Measurements from ENCODE around the gene ASB3.

Gene ASB3

DNA sequence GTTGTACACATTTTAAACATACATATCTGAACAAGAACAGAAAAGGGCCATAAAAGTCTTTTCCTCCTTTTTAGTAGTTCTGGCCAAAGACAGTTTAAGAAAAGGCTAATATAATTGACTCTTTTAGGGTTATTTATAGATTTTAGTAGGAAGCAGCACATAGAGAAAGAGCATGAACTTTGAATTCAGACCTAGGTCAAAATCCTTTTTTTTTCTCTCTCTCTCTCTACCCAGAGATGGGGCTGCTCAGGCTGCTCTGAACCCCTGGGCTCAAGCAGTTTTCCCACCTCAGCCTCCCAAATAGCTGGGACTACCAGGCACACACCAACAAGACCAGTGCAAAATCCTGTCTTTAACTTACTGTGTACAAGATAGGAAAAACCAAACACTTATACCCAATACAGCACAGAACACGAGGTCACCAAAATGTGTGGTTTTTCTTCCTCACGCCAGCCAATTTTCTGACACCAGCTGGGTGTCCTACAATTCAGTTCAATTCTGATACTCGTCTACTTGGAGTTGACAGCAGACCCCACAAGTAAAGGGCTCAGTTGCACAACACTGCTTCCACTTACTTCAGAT lies 32.2 kb upstream of the ASB3 start:
- Histone ChIP-seq H3K36me3 (replicated peaks; ENCODE audit: low read depth, low read length) (peaks cover 16% of the 10 kb centered on the region), H3K27me3 (ENCODE audit: low read depth, low read length) (no peaks in the 10 kb centered on the region), H3K79me2 (ENCODE audit: low read length) (no peaks in the 10 kb centered on the region), H3K4me3 (ENCODE audit: low read length) (no peak overlapping the region), H2AFZ (ENCODE audit: low read depth, low read length) (no peak overlapping the region), H3K4me1 (ENCODE audit: low read length) (no peaks in the 10 kb centered on the region), H4K20me1 (ENCODE audit: insufficient read depth, low read length) (no peaks in the 10 kb centered on the region), H3K4me2 (ENCODE audit: low read length) (no peak overlapping the region), H3K9ac (ENCODE audit: low read length) (no peak overlapping the region), H3K9me3 (ENCODE audit: insufficient read depth, low read length) (no peaks in the 10 kb centered on the region), H3K27ac (ENCODE audit: low read length) (no peak overlapping the region)
- TF ChIP-seq, protein P1, sequence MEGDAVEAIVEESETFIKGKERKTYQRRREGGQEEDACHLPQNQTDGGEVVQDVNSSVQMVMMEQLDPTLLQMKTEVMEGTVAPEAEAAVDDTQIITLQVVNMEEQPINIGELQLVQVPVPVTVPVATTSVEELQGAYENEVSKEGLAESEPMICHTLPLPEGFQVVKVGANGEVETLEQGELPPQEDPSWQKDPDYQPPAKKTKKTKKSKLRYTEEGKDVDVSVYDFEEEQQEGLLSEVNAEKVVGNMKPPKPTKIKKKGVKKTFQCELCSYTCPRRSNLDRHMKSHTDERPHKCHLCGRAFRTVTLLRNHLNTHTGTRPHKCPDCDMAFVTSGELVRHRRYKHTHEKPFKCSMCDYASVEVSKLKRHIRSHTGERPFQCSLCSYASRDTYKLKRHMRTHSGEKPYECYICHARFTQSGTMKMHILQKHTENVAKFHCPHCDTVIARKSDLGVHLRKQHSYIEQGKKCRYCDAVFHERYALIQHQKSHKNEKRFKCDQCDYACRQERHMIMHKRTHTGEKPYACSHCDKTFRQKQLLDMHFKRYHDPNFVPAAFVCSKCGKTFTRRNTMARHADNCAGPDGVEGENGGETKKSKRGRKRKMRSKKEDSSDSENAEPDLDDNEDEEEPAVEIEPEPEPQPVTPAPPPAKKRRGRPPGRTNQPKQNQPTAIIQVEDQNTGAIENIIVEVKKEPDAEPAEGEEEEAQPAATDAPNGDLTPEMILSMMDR (IDR thresholded peaks at IDR 0.05; ENCODE audit: low read depth, low read length), result no peak

DNA sequence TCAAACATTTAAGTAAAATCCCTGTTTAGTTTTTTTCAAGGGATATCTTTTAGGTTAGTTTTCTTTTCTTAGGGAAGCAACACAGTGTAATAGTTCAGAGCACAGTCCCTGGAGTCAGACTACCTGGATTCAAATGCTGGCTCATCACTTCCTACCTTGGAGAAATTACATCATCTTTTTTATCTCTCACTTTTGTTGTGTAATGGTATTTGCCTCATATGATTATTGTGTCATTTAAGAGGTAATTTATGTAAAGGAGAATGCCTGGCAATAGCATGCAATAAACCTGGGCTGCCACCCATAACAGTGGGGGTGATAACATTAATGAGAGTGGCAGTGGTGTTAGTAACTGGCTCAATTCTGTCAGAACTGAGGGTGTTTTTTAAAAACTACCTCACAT lies 26.4 kb upstream of the ASB3 start:
- Histone ChIP-seq H3K79me2 (ENCODE audit: low read length) (no peaks in the 10 kb centered on the region), H3K36me3 (replicated peaks; ENCODE audit: low read depth, low read length) (peaks cover 41% of the 10 kb centered on the region), H3K27me3 (ENCODE audit: low read depth, low read length) (no peaks in the 10 kb centered on the region), H3K4me3 (ENCODE audit: low read length) (no peak overlapping the region), H3K4me2 (ENCODE audit: low read length) (no peak overlapping the region), H4K20me1 (ENCODE audit: insufficient read depth, low read length) (no peaks in the 10 kb centered on the region), H2AFZ (ENCODE audit: low read depth, low read length) (no peak overlapping the region), H3K9me3 (ENCODE audit: insufficient read depth, low read length) (no peaks in the 10 kb centered on the region), H3K4me1 (ENCODE audit: low read length) (no peaks in the 10 kb centered on the region), H3K27ac (ENCODE audit: low read length) (no peak overlapping the region), H3K9ac (ENCODE audit: low read length) (no peak overlapping the region)
- TF ChIP-seq, protein P1 (IDR thresholded peaks at IDR 0.05; ENCODE audit: low read depth, low read length), result no peak
- no peak for TF ChIP-seq EZH2phosphoT487 (IDR thresholded peaks at IDR 0.05; ENCODE audit: low read depth)

- Histone ChIP-seq H2AFZ (ENCODE audit: low read depth, low read length) (no peak overlapping the region), H3K4me2 (ENCODE audit: low read length) (no peak overlapping the region), H3K9me3 (ENCODE audit: insufficient read depth, low read length) (no peaks in the 10 kb centered on the region), H3K36me3 (replicated peaks; ENCODE audit: low read depth, low read length) (peaks cover 43% of the 10 kb centered on the region), H4K20me1 (ENCODE audit: insufficient read depth, low read length) (no peaks in the 10 kb centered on the region), H3K9ac (ENCODE audit: low read length) (no peak overlapping the region), H3K27ac (ENCODE audit: low read length) (no peak overlapping the region), H3K27me3 (ENCODE audit: low read depth, low read length) (no peaks in the 10 kb centered on the region), H3K4me1 (ENCODE audit: low read length) (no peaks in the 10 kb centered on the region), H3K4me3 (ENCODE audit: low read length) (no peak overlapping the region), H3K79me2 (ENCODE audit: low read length) (no peaks in the 10 kb centered on the region)
- TF ChIP-seq EZH2phosphoT487 (IDR thresholded peaks at IDR 0.05; ENCODE audit: low read depth), result no peak
- TF ChIP-seq, protein P1 (IDR thresholded peaks at IDR 0.05; ENCODE audit: low read depth, low read length), result no peak
These were observed 24.8 kb upstream of the ASB3 start for GRCh38 chr2:53811601-53812000.

GRCh38 chr2:53802617-53803151 lies 15.9 kb upstream of the ASB3 start:
- H4K20me1 ChIP-seq (ENCODE audit: insufficient read depth, low read length), result no peaks in the 10 kb centered on the region
- H3K4me3 ChIP-seq (ENCODE audit: low read length), result no peak overlapping the region
- H3K4me2 ChIP-seq (ENCODE audit: low read length), result no peak overlapping the region
- H3K36me3 ChIP-seq (replicated peaks; ENCODE audit: low read depth, low read length), result peaks cover 17% of the 10 kb centered on the region
- no peak overlapping the region for H3K9ac ChIP-seq (ENCODE audit: low read length)
- H3K4me1 ChIP-seq (ENCODE audit: low read length), result no peaks in the 10 kb centered on the region
- H3K9me3 ChIP-seq (ENCODE audit: insufficient read depth, low read length), result no peaks in the 10 kb centered on the region
- H3K79me2 ChIP-seq (ENCODE audit: low read length), result no peaks in the 10 kb centered on the region
- no peaks in the 10 kb centered on the region for H3K27me3 ChIP-seq (ENCODE audit: low read depth, low read length)
- H3K27ac ChIP-seq (ENCODE audit: low read length), result no peak overlapping the region
- H2AFZ ChIP-seq (ENCODE audit: low read depth, low read length), result no peak overlapping the region
- TF ChIP-seq, protein P1 (IDR thresholded peaks at IDR 0.05; ENCODE audit: low read depth, low read length), result no peak
- no peak for TF ChIP-seq EZH2phosphoT487 (IDR thresholded peaks at IDR 0.05; ENCODE audit: low read depth)

All from OCI-LY3 (cell line).